NAMALWA (cell line): ENCODE measurements around the gene STEAP2.

Source experiments
- DNase-seq: peaks from one replicate; pipeline ENCODE4 v3.0.0-alpha.2; 2015; ENCODE audit warnings: low spot score

The STEAP2 gene

DNA sequence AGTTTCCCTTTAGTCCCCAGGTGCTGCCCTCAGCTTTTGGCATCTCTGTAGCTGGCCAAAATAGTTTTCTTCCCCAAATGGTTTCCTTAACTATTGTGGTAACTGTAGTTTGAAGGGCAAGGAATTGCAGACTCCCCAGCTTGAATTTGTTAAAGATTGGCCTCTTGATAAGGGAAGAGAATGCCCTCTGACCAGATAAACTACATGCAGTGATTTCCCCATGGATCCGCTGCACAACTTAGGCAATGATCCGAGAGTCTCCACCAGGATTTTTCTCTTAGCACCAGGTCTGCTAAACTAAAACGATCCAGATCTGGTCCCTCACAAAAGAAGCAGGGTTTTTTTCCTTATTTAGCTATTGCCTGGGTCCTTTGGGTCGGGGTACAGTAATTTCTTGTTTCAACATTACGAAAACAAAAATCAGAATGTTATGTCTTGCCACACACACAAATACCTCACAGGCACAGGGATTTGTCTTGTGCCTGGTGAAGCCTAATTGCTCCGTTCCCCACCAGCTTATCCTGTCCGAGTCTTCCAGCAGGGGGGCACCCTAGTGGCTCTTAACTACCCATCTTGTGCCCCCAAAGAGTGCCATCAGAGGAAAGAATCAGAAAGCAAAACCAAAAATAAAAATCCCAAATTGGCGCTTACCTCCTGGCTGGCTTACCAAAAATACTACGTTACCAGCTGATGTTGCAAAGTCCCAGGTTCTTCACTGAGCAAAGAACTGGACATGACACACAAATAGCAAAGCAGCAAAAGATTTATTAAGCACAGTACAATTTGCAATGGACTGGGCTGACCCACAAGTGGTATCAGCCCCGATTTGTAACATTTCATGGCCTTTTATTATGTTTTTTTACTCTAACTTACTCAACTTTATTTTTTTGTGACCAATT lies 16.4 kb upstream of the STEAP2 start:
- DNase-seq, result no peak

DNA sequence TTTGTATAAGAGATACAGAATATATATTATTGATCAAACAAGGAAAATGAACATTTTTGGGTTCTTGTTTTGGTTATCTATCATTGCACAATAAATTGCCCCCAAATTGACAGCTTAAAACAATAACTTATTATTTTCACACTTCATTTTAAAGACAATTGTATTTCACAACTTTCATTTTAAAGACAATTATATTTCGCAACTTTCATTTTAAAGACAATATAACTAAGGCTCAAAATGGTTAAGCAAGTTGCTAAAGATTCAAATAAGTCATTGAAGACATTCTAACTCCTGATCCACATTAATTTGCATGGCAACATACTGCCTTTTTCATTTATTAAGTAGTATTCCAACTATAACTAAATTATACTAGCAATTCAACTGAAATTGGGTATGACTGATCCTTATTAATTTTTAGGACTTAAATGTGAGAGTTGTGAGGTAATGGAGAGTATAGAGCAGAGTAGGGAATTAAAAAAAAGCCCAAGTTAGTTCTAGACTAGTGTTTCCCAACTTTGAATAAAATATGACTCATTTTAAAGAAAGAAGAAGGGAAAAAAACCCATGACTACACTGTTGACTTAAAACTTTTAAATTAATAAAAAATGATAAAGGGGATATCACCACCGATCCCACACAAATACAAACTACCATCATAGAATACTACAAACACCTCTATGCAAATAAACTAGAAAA lies 9.9 kb upstream of the STEAP2 start:
- no peak for DNase-seq

- DNase-seq, result no peak
Measured at GRCh38 chr7:90207956-90208355, 3.6 kb upstream of the STEAP2 start.

DNA sequence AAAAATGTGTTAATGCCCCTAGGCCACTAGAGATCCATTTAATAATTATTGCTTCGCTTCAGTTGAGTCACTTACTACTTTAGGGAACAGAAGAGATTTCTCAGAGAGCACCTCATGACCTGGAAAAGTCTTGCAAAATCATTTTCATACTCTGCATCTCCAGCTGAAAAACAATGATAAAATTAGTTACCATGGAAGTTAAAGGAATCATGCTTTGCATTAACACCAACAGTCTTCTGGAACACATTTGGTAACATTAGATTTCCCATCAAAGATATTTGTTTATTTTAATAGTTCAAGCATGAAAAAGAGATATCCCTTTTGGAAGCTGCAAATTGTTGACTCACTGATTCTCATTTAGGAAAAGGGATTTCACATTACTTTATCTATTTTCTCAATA lies 1.8 kb upstream of the STEAP2 start:
- DNase-seq, result no peak

GRCh38 chr7:90210475-90210874 lies 1.1 kb upstream of the STEAP2 start:
- DNase-seq, result no peak

GRCh38 chr7:90210981-90211380 lies 559 bp upstream of the STEAP2 start:
- no peak for DNase-seq

- DNase-seq, result no peak
Measured at GRCh38 chr7:90212149-90212495, 582 bp downstream of the STEAP2 start.

DNA sequence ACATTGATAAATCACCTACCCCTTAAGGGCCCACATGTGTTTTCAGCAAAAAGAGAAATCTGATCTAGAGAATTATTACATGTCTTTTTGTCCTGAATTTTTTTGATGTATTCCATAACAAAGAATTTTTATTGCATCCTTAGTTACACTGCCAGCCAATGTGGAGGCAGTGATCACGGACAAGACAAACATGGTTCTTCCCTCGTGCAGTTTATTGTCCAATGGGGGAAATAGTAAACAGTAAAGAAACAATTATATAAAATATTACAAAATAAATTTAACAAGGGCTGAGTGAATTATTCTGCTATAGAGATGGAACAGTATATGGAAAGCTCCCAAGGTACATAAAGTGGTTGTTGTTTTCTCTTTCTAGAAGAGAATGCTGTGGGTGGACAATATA lies 2.0 kb downstream of the STEAP2 start:
- DNase-seq, result no peak

GRCh38 chr7:90216080-90216674 lies 4.6 kb downstream of the STEAP2 start:
- no peak for DNase-seq

- no peak for DNase-seq
Measured at GRCh38 chr7:90216771-90217170, 5.2 kb downstream of the STEAP2 start.

- DNase-seq, result no peak
Measured at GRCh38 chr7:90222390-90222789, 10.8 kb downstream of the STEAP2 start.

DNA sequence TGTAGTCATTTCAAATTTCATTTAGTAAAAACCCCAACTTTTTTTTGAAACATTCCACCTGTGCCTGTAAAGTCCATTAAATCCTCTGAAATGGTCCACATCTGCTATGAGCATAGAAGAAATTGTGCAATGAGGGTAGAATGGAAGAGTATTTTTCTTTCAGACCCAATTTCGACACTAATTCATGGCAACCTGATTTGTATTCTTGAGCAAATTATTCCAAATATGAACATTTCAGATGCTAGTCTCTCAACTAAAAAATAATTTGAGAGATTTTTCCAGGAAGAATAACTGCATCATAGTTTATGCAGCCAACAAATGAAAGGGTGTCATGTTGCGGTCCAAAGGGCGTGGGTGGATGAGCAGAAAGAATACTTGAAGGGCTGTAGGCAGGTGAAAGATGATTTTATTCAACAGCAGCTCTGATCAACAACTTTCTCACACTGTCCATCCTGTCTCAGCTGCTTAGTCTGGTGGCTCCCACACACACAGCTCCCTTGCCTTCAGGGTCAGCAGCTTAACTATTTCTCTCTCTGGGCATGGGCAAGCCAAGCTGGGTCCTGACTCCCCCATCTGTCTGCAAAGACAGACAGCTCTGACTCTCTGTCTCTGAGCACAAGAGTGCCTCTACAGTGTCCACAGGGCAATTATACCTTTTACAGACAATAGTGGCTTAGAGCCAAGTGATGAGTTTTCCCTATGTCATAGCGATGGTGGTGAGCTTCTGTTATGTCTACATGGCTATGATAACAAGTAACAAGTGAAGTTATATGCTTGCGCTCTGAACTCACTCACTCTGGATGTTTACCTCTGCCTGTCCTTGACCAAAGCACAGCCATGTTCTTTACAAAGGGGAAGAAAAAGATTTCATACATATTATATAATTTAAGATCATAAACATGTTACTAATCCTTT lies 11.5 kb downstream of the STEAP2 start:
- DNase-seq, result no peak

DNA sequence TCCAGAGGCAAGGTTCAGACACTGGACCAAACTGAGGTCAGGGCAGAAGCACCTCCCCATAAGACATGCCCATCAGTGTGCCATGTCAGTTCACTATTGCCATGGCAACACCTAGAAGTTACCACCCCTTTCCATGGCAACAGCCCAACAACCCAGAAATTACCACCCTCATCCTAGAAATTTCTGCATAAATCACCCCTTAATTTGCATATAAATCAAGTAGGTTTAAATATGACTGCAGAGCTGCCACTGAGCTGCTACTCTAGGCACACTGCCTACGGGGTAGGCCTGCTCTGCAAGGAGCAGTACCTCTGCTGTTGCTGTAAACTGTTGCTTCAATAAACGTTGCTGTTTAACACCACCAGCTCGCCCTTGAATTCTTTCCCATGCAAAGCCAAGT lies 12.7 kb downstream of the STEAP2 start:
- no peak for DNase-seq

DNA sequence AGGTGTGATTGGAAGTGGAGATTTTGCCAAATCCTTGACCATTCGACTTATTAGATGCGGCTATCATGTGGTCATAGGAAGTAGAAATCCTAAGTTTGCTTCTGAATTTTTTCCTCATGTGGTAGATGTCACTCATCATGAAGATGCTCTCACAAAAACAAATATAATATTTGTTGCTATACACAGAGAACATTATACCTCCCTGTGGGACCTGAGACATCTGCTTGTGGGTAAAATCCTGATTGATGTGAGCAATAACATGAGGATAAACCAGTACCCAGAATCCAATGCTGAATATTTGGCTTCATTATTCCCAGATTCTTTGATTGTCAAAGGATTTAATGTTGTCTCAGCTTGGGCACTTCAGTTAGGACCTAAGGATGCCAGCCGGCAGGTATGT lies 13.6 kb downstream of the STEAP2 start:
- no peak for DNase-seq

DNA sequence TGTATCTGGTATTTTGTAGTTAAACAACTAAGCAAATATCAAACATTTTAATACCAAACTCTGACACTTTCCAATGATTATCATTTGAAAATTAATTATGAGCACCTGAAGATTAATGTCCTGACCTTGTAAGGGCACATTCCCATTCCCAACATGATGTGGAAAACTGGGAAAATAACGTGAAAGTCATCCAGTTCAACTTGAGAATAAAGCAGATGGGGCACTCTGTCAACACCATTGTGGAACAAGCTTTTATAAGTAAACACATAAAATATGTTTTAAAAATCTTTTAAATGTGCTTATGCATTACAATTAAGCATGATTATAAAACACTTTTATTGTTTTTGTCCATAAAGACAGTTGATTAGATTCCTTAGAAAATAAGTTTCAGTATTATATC lies 14.1 kb downstream of the STEAP2 start:
- no peak for DNase-seq

GRCh38 chr7:90227259-90227658 lies 15.7 kb downstream of the STEAP2 start:
- no peak for DNase-seq

GRCh38 chr7:90229682-90230081 lies 18.1 kb downstream of the STEAP2 start:
- no peak for DNase-seq

DNA sequence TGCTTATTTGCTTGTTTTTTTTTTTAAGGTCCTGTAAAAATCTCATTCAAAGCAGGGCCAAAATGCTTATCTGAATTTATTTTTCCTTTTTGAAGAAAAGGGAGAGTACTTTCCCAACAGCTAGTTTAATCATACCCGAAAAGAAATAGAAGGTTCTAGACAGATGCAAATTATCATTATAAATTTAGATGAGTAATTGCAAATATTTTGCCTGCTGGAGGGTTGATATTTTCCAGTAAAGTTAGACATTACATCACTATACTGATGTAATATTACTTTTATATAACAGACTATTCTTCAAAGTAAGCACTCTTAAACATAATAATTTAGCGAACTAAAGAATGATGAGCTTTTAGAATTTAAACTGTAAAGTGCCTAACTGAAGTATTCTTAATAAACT lies 19.3 kb downstream of the STEAP2 start:
- DNase-seq, result no peak

- DNase-seq, result no peak
Measured at GRCh38 chr7:90231304-90231703, 19.8 kb downstream of the STEAP2 start.

GRCh38 chr7:90232430-90232829 lies 20.9 kb downstream of the STEAP2 start:
- DNase-seq, result no peak

GRCh38 chr7:90233569-90233968 lies 22.0 kb downstream of the STEAP2 start:
- no peak for DNase-seq

- no peak for DNase-seq
Measured at GRCh38 chr7:90236721-90237289, 25.3 kb downstream of the STEAP2 start.
